ENCODE measurements around the gene C3orf22. TPM values are rescaled to one million over a fixed set of nuclear protein-coding genes. Genes with fewer than 3 reads are reported as not detected.
"Not testable (repeated sequence)": the region's sequence is repeated elsewhere in the genome, so short reads cannot be mapped to it uniquely, and the experiment has no call there.

The C3orf22 gene
- polyA plus RNA-seq, 1 donor, result 0.63 TPM

- no CpG with 5 or more reads among the region's 3 CpGs for WGBS (ENCODE audit: insufficient coverage, low lambda C conversion rate)
- H3K27me3 ChIP-seq (ENCODE audit: control insufficient read depth, insufficient read depth, low read length), result no peaks in the 10 kb centered on the region
- peaks cover 4% of the 10 kb centered on the region for H3K4me1 ChIP-seq (ENCODE audit: control insufficient read depth, insufficient read depth, low read length)
- H3K4me3 ChIP-seq (ENCODE audit: low read length), result no peak overlapping the region
- no peaks in the 10 kb centered on the region for H3K9me3 ChIP-seq (ENCODE audit: control insufficient read depth, low read depth, low read length)
- no peak for DNase-seq
- no peak overlapping the region for H3K27ac ChIP-seq (ENCODE audit: low read length)
- peaks cover 33% of the 10 kb centered on the region for H3K36me3 ChIP-seq (ENCODE audit: control insufficient read depth, insufficient read depth, low read length)
Observed at GRCh38 chr3:126536126-126536525, 22.6 kb downstream of the C3orf22 start.

DNA sequence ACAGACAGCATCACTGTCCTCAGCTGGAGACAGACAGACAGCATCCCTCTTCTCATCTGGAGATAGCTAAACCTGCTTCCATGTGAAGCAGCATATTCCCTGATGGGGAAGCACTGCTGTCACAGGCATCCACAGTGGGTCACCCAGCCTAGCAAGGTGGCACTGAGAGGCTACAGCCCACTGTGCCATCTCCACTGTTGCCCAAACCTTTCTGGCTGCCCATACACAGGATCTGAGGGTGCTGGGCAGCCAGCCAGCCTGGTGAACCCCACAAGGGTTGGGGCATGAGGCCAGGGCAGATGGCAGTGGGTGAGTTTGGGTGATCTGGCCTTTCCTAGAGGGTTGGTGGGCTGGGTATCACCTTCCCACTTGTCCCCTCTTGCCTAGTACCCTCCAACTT lies 23.1 kb downstream of the C3orf22 start:
- Histone ChIP-seq H3K4me3 (ENCODE audit: low read length) (no peak overlapping the region), H3K36me3 (ENCODE audit: control insufficient read depth, insufficient read depth, low read length) (peaks cover 30% of the 10 kb centered on the region), H3K9me3 (ENCODE audit: control insufficient read depth, low read depth, low read length) (no peaks in the 10 kb centered on the region), H3K27me3 (ENCODE audit: control insufficient read depth, insufficient read depth, low read length) (no peaks in the 10 kb centered on the region), H3K27ac (ENCODE audit: low read length) (no peak overlapping the region), H3K4me1 (ENCODE audit: control insufficient read depth, insufficient read depth, low read length) (peaks cover 8% of the 10 kb centered on the region)
- DNase-seq, result no peak

- not testable (repeated sequence) for H3K9me3 ChIP-seq (ENCODE audit: control insufficient read depth, low read depth, low read length); H3K27ac ChIP-seq (ENCODE audit: low read length); DNase-seq; H3K27me3 ChIP-seq (ENCODE audit: control insufficient read depth, insufficient read depth, low read length); H3K4me3 ChIP-seq (ENCODE audit: low read length)
- H3K36me3 ChIP-seq (ENCODE audit: control insufficient read depth, insufficient read depth, low read length), result peaks cover 24% of the 10 kb centered on the region
- WGBS (ENCODE audit: insufficient coverage, low lambda C conversion rate), result no CpG with 5 or more reads among the region's 7 CpGs
- H3K4me1 ChIP-seq (ENCODE audit: control insufficient read depth, insufficient read depth, low read length), result peaks cover 18% of the 10 kb centered on the region
Observed at GRCh38 chr3:126534716-126535115, 24.0 kb downstream of the C3orf22 start.

DNA sequence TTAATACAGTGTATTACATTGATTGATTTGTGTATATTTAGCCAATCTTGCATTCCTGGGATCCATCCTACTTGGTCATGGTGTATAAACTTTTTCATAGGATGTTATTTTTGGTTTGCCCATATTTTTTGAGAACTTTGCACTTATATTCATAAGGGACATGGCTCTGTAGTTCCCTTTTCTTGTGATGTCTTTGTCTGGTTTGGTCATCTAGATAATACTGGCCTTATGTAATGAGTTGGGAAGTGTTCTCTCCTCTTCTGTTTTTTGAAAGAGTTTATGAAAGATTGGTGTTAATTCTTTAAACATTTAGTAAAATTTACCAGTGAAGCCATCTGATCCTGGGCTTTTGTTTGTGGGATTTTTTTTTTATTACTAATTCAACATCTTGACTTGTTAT lies 25.2 kb downstream of the C3orf22 start:
- Histone ChIP-seq H3K9me3 (ENCODE audit: control insufficient read depth, low read depth, low read length) (no peaks in the 10 kb centered on the region), H3K27ac (ENCODE audit: low read length) (no peak overlapping the region), H3K4me1 (ENCODE audit: control insufficient read depth, insufficient read depth, low read length) (peaks cover 28% of the 10 kb centered on the region), H3K36me3 (ENCODE audit: control insufficient read depth, insufficient read depth, low read length) (peaks cover 19% of the 10 kb centered on the region), H3K27me3 (ENCODE audit: control insufficient read depth, insufficient read depth, low read length) (no peaks in the 10 kb centered on the region), H3K4me3 (ENCODE audit: low read length) (no peak overlapping the region)
- no peak for DNase-seq

DNA sequence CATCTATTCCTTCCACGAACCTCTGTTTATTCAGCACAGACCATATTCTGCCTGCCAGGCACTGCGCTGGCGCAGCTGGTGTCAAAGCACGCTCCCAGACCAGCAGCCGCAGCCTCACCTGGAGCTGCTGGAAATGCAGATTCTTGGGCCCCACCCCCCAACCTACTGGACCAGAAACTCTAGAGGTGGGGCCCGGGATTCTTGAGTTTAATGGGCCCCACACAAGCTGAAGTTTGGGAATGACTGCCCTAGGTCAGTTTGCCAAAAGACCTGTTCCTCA lies 27.7 kb downstream of the C3orf22 start:
- Histone ChIP-seq H3K27me3 (ENCODE audit: control insufficient read depth, insufficient read depth, low read length) (no peaks in the 10 kb centered on the region), H3K4me3 (ENCODE audit: low read length) (no peak overlapping the region), H3K9me3 (ENCODE audit: control insufficient read depth, low read depth, low read length) (no peaks in the 10 kb centered on the region), H3K36me3 (ENCODE audit: control insufficient read depth, insufficient read depth, low read length) (peaks cover 16% of the 10 kb centered on the region), H3K4me1 (ENCODE audit: control insufficient read depth, insufficient read depth, low read length) (peaks cover 50% of the 10 kb centered on the region), H3K27ac (ENCODE audit: low read length) (no peak overlapping the region)
- DNase-seq, result no peak
- no CpG with 5 or more reads among the region's 6 CpGs for WGBS (ENCODE audit: insufficient coverage, low lambda C conversion rate)

DNA sequence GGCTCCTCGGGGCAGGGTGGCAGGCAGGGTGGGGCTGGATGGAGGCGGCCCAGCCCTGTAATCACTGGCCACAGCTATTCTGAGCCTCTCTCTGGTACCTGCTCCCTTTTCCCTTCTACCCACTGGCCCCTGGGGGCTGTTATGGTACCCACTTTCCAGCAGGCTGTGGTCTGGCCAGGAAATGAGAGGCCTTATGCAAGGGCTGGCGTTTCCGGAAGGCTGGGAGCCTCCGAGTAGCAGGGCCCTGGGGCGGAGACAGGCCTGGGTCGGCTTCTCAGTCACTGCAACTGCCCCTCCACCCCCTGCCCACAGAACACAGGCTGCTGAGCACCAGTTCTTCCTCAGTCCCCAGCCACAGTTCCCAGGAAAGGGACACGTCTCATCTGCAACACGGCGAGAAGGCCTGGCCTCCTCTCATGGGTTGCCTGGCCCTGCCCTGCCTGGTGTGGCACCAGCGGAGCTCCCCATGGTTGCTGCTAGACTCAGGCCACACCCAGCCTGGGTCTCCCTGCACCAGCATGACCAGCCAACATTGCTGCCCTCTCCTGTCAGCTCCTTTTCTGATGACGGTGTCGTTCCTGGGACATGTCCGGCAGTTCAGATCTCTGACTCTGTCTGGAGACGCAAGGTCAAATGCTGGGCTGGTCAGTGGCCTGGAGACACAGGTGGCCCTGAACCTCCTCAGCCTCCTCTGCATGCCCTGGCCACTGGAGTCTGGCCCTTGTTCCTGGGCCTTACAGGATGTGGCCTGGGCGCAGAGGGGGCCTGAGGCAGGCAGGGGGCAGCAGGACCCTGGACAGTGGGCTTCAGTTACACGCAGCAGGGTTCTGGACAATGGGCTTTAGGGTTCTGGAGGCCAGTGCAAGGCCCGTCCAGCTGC lies 28.3 kb downstream of the C3orf22 start:
- H3K27me3 ChIP-seq (ENCODE audit: control insufficient read depth, insufficient read depth, low read length), result no peaks in the 10 kb centered on the region
- H3K4me1 ChIP-seq (ENCODE audit: control insufficient read depth, insufficient read depth, low read length), result peaks cover 55% of the 10 kb centered on the region
- H3K27ac ChIP-seq (ENCODE audit: low read length), result peak overlapping the region; percentile 96
- no CpG with 5 or more reads among the region's 18 CpGs for WGBS (ENCODE audit: insufficient coverage, low lambda C conversion rate)
- H3K9me3 ChIP-seq (ENCODE audit: control insufficient read depth, low read depth, low read length), result no peaks in the 10 kb centered on the region
- peak in 1 of 2 donors; percentile 44 for DNase-seq
- H3K36me3 ChIP-seq (ENCODE audit: control insufficient read depth, insufficient read depth, low read length), result peaks cover 12% of the 10 kb centered on the region
- no peak overlapping the region for H3K4me3 ChIP-seq (ENCODE audit: low read length)

DNA sequence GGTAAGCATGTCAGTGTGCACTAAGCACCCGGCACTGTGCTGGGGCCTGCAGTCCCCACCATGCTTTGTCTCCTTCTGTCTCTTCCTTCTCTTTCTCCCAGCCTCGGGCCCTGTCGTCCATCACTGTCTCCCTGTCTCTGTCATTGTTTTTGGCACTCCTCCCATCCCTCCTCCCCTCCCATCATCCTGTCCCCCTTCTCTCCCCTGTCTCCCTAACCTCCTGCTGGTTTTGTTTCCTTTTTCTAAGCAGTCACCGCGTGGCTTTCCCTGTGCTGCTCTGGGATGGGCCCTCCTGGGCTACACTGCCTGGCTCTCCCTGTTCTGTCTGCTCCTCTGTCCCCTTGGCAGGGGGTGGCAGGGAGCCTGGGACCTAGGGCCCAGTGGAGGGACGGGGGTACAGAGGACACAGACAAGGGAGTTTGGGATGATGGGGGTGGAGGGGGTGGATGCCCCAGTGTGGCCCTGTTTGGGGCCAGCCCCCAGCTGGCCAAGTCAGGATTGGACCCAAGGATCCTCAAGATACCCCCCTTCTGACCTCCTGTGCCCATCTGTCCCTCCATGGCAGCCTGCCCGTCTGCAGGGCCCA lies 29.1 kb downstream of the C3orf22 start:
- Histone ChIP-seq H3K36me3 (ENCODE audit: control insufficient read depth, insufficient read depth, low read length) (peaks cover 10% of the 10 kb centered on the region), H3K27me3 (ENCODE audit: control insufficient read depth, insufficient read depth, low read length) (no peaks in the 10 kb centered on the region), H3K27ac (ENCODE audit: low read length) (peak overlapping the region; percentile 96), H3K4me1 (ENCODE audit: control insufficient read depth, insufficient read depth, low read length) (peaks cover 57% of the 10 kb centered on the region), H3K9me3 (ENCODE audit: control insufficient read depth, low read depth, low read length) (no peaks in the 10 kb centered on the region), H3K4me3 (ENCODE audit: low read length) (no peak overlapping the region)
- 50% methylated on average over 2 of the region's 7 CpGs for WGBS (ENCODE audit: insufficient coverage, low lambda C conversion rate)
- DNase-seq, result no peak

- DNase-seq, result peak; percentile 92 to 95
- H3K9me3 ChIP-seq (ENCODE audit: control insufficient read depth, low read depth, low read length), result no peaks in the 10 kb centered on the region
- no peak overlapping the region for H3K4me3 ChIP-seq (ENCODE audit: low read length)
- peaks cover 10% of the 10 kb centered on the region for H3K36me3 ChIP-seq (ENCODE audit: control insufficient read depth, insufficient read depth, low read length)
- H3K27ac ChIP-seq (ENCODE audit: low read length), result peak overlapping the region; percentile 96
- no CpG with 5 or more reads among the region's 14 CpGs for WGBS (ENCODE audit: insufficient coverage, low lambda C conversion rate)
- H3K27me3 ChIP-seq (ENCODE audit: control insufficient read depth, insufficient read depth, low read length), result no peaks in the 10 kb centered on the region
- H3K4me1 ChIP-seq (ENCODE audit: control insufficient read depth, insufficient read depth, low read length), result peaks cover 57% of the 10 kb centered on the region
Observed at GRCh38 chr3:126528800-126529541, 29.8 kb downstream of the C3orf22 start.

DNA sequence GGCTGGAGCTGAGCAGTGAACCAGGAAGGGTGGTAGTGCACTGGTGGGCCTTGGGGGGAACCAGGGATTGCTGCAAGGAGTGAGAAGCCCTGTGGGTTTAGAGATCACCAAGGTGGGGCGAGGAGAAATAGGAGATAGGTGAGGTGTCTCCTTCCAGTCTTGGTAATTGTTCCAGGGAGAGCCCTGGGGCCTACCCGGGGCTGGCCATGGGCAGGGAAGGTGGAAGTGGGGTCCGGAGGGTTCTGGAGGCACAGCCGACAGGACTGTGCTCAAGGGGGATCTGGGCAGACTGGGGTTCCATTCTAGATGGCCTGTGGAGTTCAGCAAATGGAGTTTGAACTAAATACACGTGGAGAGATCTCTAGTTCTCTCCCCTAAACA lies 30.3 kb downstream of the C3orf22 start:
- no peak for DNase-seq
- Histone ChIP-seq H3K27me3 (ENCODE audit: control insufficient read depth, insufficient read depth, low read length) (peaks cover 5% of the 10 kb centered on the region), H3K27ac (ENCODE audit: low read length) (peak overlapping the region; percentile 96), H3K9me3 (ENCODE audit: control insufficient read depth, low read depth, low read length) (no peaks in the 10 kb centered on the region), H3K4me3 (ENCODE audit: low read length) (no peak overlapping the region), H3K4me1 (ENCODE audit: control insufficient read depth, insufficient read depth, low read length) (peaks cover 59% of the 10 kb centered on the region), H3K36me3 (ENCODE audit: control insufficient read depth, insufficient read depth, low read length) (peaks cover 10% of the 10 kb centered on the region)
- 20% methylated on average over 1 of the region's 5 CpGs for WGBS (ENCODE audit: insufficient coverage, low lambda C conversion rate)

- Histone ChIP-seq H3K9me3 (ENCODE audit: control insufficient read depth, low read depth, low read length) (no peaks in the 10 kb centered on the region), H3K27ac (ENCODE audit: low read length) (peak overlapping the region; percentile 96), H3K27me3 (ENCODE audit: control insufficient read depth, insufficient read depth, low read length) (peaks cover 6% of the 10 kb centered on the region), H3K4me3 (ENCODE audit: low read length) (no peak overlapping the region), H3K36me3 (ENCODE audit: control insufficient read depth, insufficient read depth, low read length) (peaks cover 10% of the 10 kb centered on the region), H3K4me1 (ENCODE audit: control insufficient read depth, insufficient read depth, low read length) (peaks cover 66% of the 10 kb centered on the region)
- WGBS (ENCODE audit: insufficient coverage, low lambda C conversion rate), result no CpG with 5 or more reads among the region's 6 CpGs
- peak in 1 of 2 donors; percentile 11 for DNase-seq
Observed at GRCh38 chr3:126527455-126528211, 31.1 kb downstream of the C3orf22 start.
